CD4-positive, alpha-beta T cell (primary cell): Measurements from ENCODE around the gene MYO5C. TPM values are rescaled to one million over a fixed set of nuclear protein-coding genes. Genes with fewer than 3 reads are reported as not detected.

Source experiments
- ATAC-seq: fragments of 200-7000 bp; cut with Tn5 transposase; one replicate; pipeline ENCODE4 v1.10.0; 2022; ENCODE audit warnings: mild to moderate bottlenecking; ENCODE audit not compliant: poor library complexity
- CTCF ChIA-PET: fragments of 350-600 bp; sonication (Branson Sonifier 250); formaldehyde crosslinking; loops from one replicate; lab custom pipeline; 2021; ENCODE audit warnings: antibody characterized with exemption, inconsistent platforms; lab: Charles Lee
- POLR2A ChIA-PET: fragments of 350-600 bp; sonication (Branson Sonifier 250); formaldehyde crosslinking; loops from one replicate; lab custom pipeline; 2021; ENCODE audit warnings: antibody characterized with exemption, inconsistent platforms; lab: Charles Lee
- DNase-seq, 14 experiments: peaks; one replicate each; pipeline ENCODE4 v3.0.0-alpha.2; 2013 to 2020; ENCODE audit warnings: mixed read lengths in 2 of 14
- H3K27ac ChIP-seq, 2 donors: one replicate each; pipeline versions ENCODE4 v1.5.1 to v1.7.0; 2013; ENCODE audit warnings: low read length in 2 of 2, low read depth in 1 of 2, mild to moderate bottlenecking in 1 of 2
- H3K27me3 ChIP-seq, 2 experiments: 1 replicate in 1 of 2; 2 replicates in 1 of 2; pipeline versions ENCODE4 v1.6.1 to v1.7.0; 2013; ENCODE audit warnings: low read length in 2 of 2, control low read depth in 1 of 2, mild to moderate bottlenecking in 1 of 2, moderate library complexity in 1 of 2; ENCODE audit not compliant: insufficient read depth in 2 of 2, control insufficient read depth in 1 of 2
- H3K36me3 ChIP-seq: one replicate; pipeline ENCODE4 v1.6.1; 2013; ENCODE audit warnings: low read length, control low read depth; ENCODE audit not compliant: insufficient read depth
- H3K4me1 ChIP-seq: one replicate; pipeline ENCODE4 v1.6.1; 2013; ENCODE audit warnings: low read length, control low read depth; ENCODE audit not compliant: insufficient read depth
- H3K4me3 ChIP-seq: one replicate; pipeline ENCODE4 v1.5.1; 2013; ENCODE audit warnings: mild to moderate bottlenecking, low read length, moderate library complexity
- H3K9me3 ChIP-seq, 2 experiments: 1 replicate in 1 of 2; 2 replicates in 1 of 2; pipeline versions ENCODE4 v1.6.1 to v1.7.0; 2013; ENCODE audit warnings: low read length in 2 of 2, mild to moderate bottlenecking in 2 of 2, control low read depth in 1 of 2, moderate library complexity in 1 of 2; ENCODE audit not compliant: control insufficient read depth in 1 of 2, insufficient read depth in 1 of 2
- H3K27ac Mint-ChIP-seq: one replicate; pipeline ENCODE4 v1.8.0; 2020; ENCODE audit warnings: mixed read lengths
- H3K27me3 Mint-ChIP-seq: one replicate; pipeline ENCODE4 v1.8.0; 2021; ENCODE audit warnings: mixed read lengths
- H3K36me3 Mint-ChIP-seq: one replicate; pipeline ENCODE4 v1.8.0; 2021; ENCODE audit warnings: low read depth, mixed read lengths
- H3K4me1 Mint-ChIP-seq: one replicate; pipeline ENCODE4 v1.8.0; 2021; ENCODE audit warnings: low read depth, mixed read lengths
- H3K4me3 Mint-ChIP-seq: one replicate; pipeline ENCODE4 v1.8.0; 2020; ENCODE audit warnings: mild to moderate bottlenecking, mixed read lengths
- H3K9me3 Mint-ChIP-seq: one replicate; pipeline ENCODE4 v1.8.0; 2020; ENCODE audit warnings: mixed read lengths
- intact Hi-C, 2 experiments: fragments of 100-400 bp; cut with DNase I in 1 of 2; cut with micrococcal nuclease in 1 of 2; formaldehyde crosslinking; loops; one replicate each; pipeline versions ENCODE4 v1.15.1 to v1.9.0; 2023 to 2025; cut with DNase I, micrococcal nuclease
- total RNA-seq, 174 experiments: library from RNA in 2 of 174; stranded (reverse) in 2 of 174; gene quantifications; one replicate each; pipeline ENCODE4 v1.2.3 and lab custom pipeline; 2021 to 2026
- TF ChIP-seq, protein P1 (sequence below): fragments of 200-600 bp; IDR thresholded peaks from one replicate; pipeline ENCODE4 v1.8.0; 2022; ENCODE audit warnings: antibody characterized with exemption, mild to moderate bottlenecking

The MYO5C gene
- total RNA-seq, 2 experiments from 2014 or later, result 0.53 to 0.93 TPM

GRCh38 chr15:52328680-52329079 is 33.1 kb upstream of the MYO5C start:
- ATAC-seq, result no peak
- intact Hi-C loops, result no loop called here
- Mint-ChIP-seq H3K9me3 (no peaks in the 10 kb centered on the region), H3K36me3 (peaks cover 65% of the 10 kb centered on the region), H3K4me3 (no peak overlapping the region), H3K27me3 (no peaks in the 10 kb centered on the region), H3K27ac (no peak overlapping the region), H3K4me1 (peaks cover 10% of the 10 kb centered on the region)
- no peak for DNase-seq
- no peaks in the 10 kb centered on the region for H3K27me3 ChIP-seq
- CTCF ChIA-PET, result no interaction called here
- no peaks in the 10 kb centered on the region for H3K9me3 ChIP-seq
- no peak overlapping the region for H3K4me3 ChIP-seq
- no peak overlapping the region for H3K27ac ChIP-seq
- peaks cover 52% of the 10 kb centered on the region for H3K36me3 ChIP-seq
- H3K4me1 ChIP-seq, result peaks cover 8% of the 10 kb centered on the region
- TF ChIP-seq, protein P1, sequence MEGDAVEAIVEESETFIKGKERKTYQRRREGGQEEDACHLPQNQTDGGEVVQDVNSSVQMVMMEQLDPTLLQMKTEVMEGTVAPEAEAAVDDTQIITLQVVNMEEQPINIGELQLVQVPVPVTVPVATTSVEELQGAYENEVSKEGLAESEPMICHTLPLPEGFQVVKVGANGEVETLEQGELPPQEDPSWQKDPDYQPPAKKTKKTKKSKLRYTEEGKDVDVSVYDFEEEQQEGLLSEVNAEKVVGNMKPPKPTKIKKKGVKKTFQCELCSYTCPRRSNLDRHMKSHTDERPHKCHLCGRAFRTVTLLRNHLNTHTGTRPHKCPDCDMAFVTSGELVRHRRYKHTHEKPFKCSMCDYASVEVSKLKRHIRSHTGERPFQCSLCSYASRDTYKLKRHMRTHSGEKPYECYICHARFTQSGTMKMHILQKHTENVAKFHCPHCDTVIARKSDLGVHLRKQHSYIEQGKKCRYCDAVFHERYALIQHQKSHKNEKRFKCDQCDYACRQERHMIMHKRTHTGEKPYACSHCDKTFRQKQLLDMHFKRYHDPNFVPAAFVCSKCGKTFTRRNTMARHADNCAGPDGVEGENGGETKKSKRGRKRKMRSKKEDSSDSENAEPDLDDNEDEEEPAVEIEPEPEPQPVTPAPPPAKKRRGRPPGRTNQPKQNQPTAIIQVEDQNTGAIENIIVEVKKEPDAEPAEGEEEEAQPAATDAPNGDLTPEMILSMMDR, result no peak
- POLR2A ChIA-PET, result interaction anchor here (0.9 kb wide), 1 partner anchor 67 kb away, joined by 4 read pairs; no protein-coding TSS in a partner anchor

GRCh38 chr15:52326756-52327155 is 31.2 kb upstream of the MYO5C start:
- Mint-ChIP-seq H3K27me3 (no peaks in the 10 kb centered on the region), H3K36me3 (peaks cover 81% of the 10 kb centered on the region), H3K27ac (no peak overlapping the region), H3K4me1 (peaks cover 7% of the 10 kb centered on the region), H3K9me3 (no peaks in the 10 kb centered on the region), H3K4me3 (no peak overlapping the region)
- TF ChIP-seq, protein P1, result no peak
- Histone ChIP-seq H3K27ac (no peak overlapping the region), H3K36me3 (peaks cover 63% of the 10 kb centered on the region), H3K4me1 (peaks cover 6% of the 10 kb centered on the region), H3K4me3 (no peak overlapping the region), H3K27me3 (no peaks in the 10 kb centered on the region), H3K9me3 (no peaks in the 10 kb centered on the region)
- ChIA-PET POLR2A (no interaction called here), CTCF (no interaction called here)
- ATAC-seq (no peak), DNase-seq (no peak)
- intact Hi-C loops, result no loop called here

- intact Hi-C loops, result no loop called here
- ChIA-PET CTCF (no interaction called here), POLR2A (no interaction called here)
- Histone ChIP-seq H3K4me3 (no peak overlapping the region), H3K27ac (no peak overlapping the region), H3K27me3 (no peaks in the 10 kb centered on the region), H3K4me1 (no peaks in the 10 kb centered on the region), H3K9me3 (no peaks in the 10 kb centered on the region), H3K36me3 (peaks cover 76% of the 10 kb centered on the region)
- ATAC-seq, result no peak
- no peak for DNase-seq
- no peaks in the 10 kb centered on the region for H3K27me3 Mint-ChIP-seq
- H3K9me3 Mint-ChIP-seq, result no peaks in the 10 kb centered on the region
- H3K4me3 Mint-ChIP-seq, result no peak overlapping the region
- peaks cover 91% of the 10 kb centered on the region for H3K36me3 Mint-ChIP-seq
- no peaks in the 10 kb centered on the region for H3K4me1 Mint-ChIP-seq
- TF ChIP-seq, protein P1, result no peak
- H3K27ac Mint-ChIP-seq, result no peak overlapping the region
Observed at GRCh38 chr15:52324109-52324508, 28.5 kb upstream of the MYO5C start.
